ENCODE measurements around the gene BRD8.

Gene BRD8

DNA sequence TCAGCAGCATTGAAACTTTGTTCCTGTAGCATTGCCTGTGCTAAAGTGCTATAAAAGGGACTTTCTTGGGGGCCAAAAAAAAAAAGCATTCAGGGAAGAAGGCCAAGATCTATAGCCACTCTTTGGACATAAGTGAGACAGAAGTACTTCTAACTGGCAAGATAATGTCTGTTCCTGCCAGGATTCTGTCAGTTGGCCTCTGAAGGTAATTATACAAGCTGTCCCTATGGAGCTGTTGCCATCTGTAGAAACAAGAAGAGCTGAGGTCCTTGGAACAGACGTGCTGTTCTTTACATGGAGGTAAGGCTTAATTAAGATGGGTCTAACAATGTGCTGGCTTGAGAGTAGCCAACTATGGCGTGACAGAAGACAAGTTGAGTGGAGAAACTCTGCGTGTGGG lies 10.2 kb upstream of the BRD8 start:
- no peak overlapping the region for H3K9ac ChIP-seq (ENCODE audit: low read depth in 1 of 2, low read length in 2 of 2)
- no peak overlapping the region for H3K4me3 ChIP-seq (ENCODE audit: low read depth in 1 of 2, low read length in 2 of 2)
- no peaks in the 10 kb centered on the region for H3K9me3 ChIP-seq (ENCODE audit: control insufficient read depth in 1 of 2, low read length in 2 of 2)
- no peaks in the 10 kb centered on the region for H3K4me1 ChIP-seq (ENCODE audit: control insufficient read depth in 1 of 2, insufficient read depth in 2 of 2, low read length in 2 of 2)
- H3K36me3 ChIP-seq (ENCODE audit: control insufficient read depth in 1 of 2, insufficient read depth in 2 of 2, low read length in 2 of 2), result peaks cover 50 to 82% of the 10 kb centered on the region in 2 donors
- H3K27ac ChIP-seq (ENCODE audit: low read depth, low read length), result no peak overlapping the region
- no peaks in the 10 kb centered on the region for H3K27me3 ChIP-seq (ENCODE audit: control insufficient read depth in 1 of 2, insufficient read depth in 2 of 2, low read length in 2 of 2)

DNA sequence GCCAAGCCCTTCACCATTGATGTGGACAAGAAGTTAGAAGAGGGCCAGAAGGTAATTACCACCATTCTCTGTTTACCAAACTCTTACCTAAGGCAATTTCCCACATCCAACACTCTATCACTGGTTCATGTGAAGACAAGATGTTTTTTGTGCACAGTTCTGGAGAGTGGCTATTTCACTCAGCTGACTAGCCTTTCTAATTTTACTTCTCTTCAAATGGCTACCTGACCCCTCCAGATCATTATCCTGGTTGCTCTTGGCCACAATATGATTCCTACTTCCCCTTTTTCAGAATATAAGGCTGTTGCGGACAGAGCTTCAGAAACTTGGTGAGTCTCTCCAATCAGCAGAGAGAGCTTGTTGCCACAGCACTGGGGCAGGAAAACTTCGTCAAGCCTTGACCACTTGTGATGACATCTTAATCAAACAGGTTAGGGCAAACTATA lies 7.6 kb upstream of the BRD8 start:
- H3K27ac ChIP-seq (ENCODE audit: low read depth, low read length), result no peak overlapping the region
- H3K36me3 ChIP-seq (ENCODE audit: control insufficient read depth in 1 of 2, insufficient read depth in 2 of 2, low read length in 2 of 2), result peaks cover 44 to 84% of the 10 kb centered on the region in 2 donors
- no peak overlapping the region for H3K9ac ChIP-seq (ENCODE audit: low read depth in 1 of 2, low read length in 2 of 2)
- H3K4me1 ChIP-seq (ENCODE audit: control insufficient read depth in 1 of 2, insufficient read depth in 2 of 2, low read length in 2 of 2), result no peaks in the 10 kb centered on the region
- H3K27me3 ChIP-seq (ENCODE audit: control insufficient read depth in 1 of 2, insufficient read depth in 2 of 2, low read length in 2 of 2), result no peaks in the 10 kb centered on the region
- no peak overlapping the region for H3K4me3 ChIP-seq (ENCODE audit: low read depth in 1 of 2, low read length in 2 of 2)
- H3K9me3 ChIP-seq (ENCODE audit: control insufficient read depth in 1 of 2, low read length in 2 of 2), result no peaks in the 10 kb centered on the region

DNA sequence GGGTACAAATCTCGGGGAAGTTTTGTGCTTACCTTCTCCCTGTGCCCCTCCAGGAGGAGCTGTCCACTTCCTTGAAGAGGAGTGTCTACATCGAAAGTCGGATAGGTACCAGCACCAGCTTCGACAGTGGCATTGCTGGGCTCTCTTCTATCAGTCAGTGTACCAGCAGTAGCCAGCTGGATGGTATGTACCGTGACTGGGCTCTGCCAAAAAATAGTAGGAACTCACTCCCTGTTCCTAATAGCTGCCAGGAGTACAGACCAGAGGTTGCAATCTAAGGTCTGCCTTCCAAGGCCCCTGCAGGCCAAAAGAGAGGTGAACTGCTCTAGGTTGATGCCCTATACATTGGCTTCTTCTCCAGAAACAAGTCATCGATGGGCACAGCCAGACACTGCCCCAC lies 4.4 kb upstream of the BRD8 start:
- Histone ChIP-seq H3K27me3 (ENCODE audit: control insufficient read depth in 1 of 2, insufficient read depth in 2 of 2, low read length in 2 of 2) (no peaks in the 10 kb centered on the region), H3K27ac (ENCODE audit: low read depth, low read length) (no peak overlapping the region), H3K4me1 (ENCODE audit: control insufficient read depth in 1 of 2, insufficient read depth in 2 of 2, low read length in 2 of 2) (peaks cover 9 to 14% of the 10 kb centered on the region in 2 donors), H3K36me3 (ENCODE audit: control insufficient read depth in 1 of 2, insufficient read depth in 2 of 2, low read length in 2 of 2) (peaks cover 25 to 61% of the 10 kb centered on the region in 2 donors), H3K9me3 (ENCODE audit: control insufficient read depth in 1 of 2, low read length in 2 of 2) (no peaks in the 10 kb centered on the region), H3K9ac (ENCODE audit: low read depth in 1 of 2, low read length in 2 of 2) (no peak overlapping the region), H3K4me3 (ENCODE audit: low read depth in 1 of 2, low read length in 2 of 2) (no peak overlapping the region)

DNA sequence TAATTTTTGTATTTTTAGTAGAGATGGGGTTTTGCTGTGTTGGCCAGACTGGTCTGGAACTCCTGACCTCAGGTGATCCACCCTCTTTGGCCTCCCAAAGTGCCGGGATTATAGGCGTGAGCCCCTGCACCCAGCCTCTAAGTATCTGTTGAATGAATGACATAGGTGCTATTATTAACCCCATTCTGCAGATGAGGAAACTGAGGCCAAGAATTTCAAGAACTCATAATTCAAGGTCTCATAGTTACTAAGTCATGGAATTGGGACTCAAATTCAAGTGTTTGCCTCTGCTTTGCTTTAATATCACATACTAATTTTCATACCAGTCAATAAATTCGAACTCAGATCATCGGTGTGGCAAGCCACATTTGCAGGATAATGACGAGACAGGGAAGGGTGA lies 2.4 kb upstream of the BRD8 start:
- Histone ChIP-seq H3K27me3 (ENCODE audit: control insufficient read depth in 1 of 2, insufficient read depth in 2 of 2, low read length in 2 of 2) (no peaks in the 10 kb centered on the region), H3K9ac (ENCODE audit: low read depth in 1 of 2, low read length in 2 of 2) (no peak overlapping the region), H3K4me3 (ENCODE audit: low read depth in 1 of 2, low read length in 2 of 2) (no peak overlapping the region), H3K36me3 (ENCODE audit: control insufficient read depth in 1 of 2, insufficient read depth in 2 of 2, low read length in 2 of 2) (peaks cover 18 to 45% of the 10 kb centered on the region in 2 donors), H3K4me1 (ENCODE audit: control insufficient read depth in 1 of 2, insufficient read depth in 2 of 2, low read length in 2 of 2) (peaks cover 15 to 20% of the 10 kb centered on the region in 2 donors), H3K27ac (ENCODE audit: low read depth, low read length) (no peak overlapping the region), H3K9me3 (ENCODE audit: control insufficient read depth in 1 of 2, low read length in 2 of 2) (no peaks in the 10 kb centered on the region)

DNA sequence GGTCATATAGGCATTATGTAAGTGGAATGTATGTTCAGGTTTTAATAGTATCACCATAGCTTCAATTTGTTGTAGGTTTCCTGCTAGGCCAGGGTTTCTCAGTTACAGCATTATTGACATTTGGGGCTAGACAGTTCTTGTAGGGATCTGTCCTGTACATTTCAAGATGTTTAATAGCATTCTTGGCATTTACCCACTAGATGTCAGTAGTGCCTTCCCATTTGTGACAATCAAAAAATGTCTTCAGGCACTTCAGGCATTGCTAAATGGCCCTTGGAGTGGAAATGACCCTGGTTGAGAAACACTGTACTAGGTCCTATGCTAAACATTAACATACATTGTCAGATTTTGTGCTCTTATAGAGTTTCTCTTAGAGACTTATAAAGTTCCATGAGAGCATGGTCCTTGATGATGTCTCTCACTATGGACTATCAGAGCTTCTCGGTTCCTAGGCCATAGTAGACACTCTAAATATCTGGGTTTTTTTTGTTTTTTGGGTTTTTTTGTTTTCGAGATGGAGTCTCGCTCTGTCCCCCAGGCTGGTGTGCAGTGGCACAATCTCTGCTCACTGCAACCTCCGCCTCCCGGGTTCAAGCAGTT lies 1.9 kb upstream of the BRD8 start:
- Histone ChIP-seq H3K4me3 (ENCODE audit: low read depth in 1 of 2, low read length in 2 of 2) (peak overlapping the region; percentile 95 to 96), H3K9me3 (ENCODE audit: control insufficient read depth in 1 of 2, low read length in 2 of 2) (no peaks in the 10 kb centered on the region)

DNA sequence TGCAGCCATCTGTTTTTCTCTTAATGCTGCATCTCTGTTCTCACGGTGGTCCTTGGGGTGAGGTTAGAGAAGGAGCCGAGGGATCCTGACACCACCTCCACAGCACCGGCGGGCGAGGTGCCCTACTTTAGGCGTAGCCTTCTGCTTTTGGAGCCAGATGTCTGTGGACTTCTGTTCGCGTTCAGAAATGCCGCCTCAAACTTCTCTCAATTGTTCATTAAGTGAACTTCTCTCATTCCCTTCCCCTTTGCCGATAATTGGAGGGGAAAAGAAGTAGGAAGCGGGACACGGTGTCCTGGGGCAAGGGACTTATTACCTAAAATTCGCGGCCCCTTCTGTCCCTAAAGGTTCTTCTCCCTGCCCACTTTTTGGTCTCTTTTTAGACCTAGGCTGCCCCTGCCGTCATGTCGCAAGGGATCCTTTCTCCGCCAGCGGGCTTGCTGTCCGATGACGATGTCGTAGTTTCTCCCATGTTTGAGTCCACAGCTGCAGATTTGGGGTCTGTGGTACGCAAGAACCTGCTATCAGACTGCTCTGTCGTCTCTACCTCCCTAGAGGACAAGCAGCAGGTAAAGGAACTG lies 937 bp upstream of the BRD8 start:
- Histone ChIP-seq H3K4me1 (ENCODE audit: control insufficient read depth in 1 of 2, insufficient read depth in 2 of 2, low read length in 2 of 2) (peaks cover 15 to 20% of the 10 kb centered on the region in 2 donors), H3K9ac (ENCODE audit: low read depth in 1 of 2, low read length in 2 of 2) (peak overlapping the region; percentile 52 to 56), H3K4me3 (ENCODE audit: low read depth in 1 of 2, low read length in 2 of 2) (peak overlapping the region; percentile 95 to 96), H3K27ac (ENCODE audit: low read depth, low read length) (no peak overlapping the region), H3K27me3 (ENCODE audit: control insufficient read depth in 1 of 2, insufficient read depth in 2 of 2, low read length in 2 of 2) (no peaks in the 10 kb centered on the region), H3K9me3 (ENCODE audit: control insufficient read depth in 1 of 2, low read length in 2 of 2) (no peaks in the 10 kb centered on the region), H3K36me3 (ENCODE audit: control insufficient read depth in 1 of 2, insufficient read depth in 2 of 2, low read length in 2 of 2) (peaks cover 10 to 38% of the 10 kb centered on the region in 2 donors)

More for the DNA sequence above, 1.9 kb upstream of the BRD8 start:
- no peaks in the 10 kb centered on the region for H3K27me3 ChIP-seq (ENCODE audit: control insufficient read depth in 1 of 2, insufficient read depth in 2 of 2, low read length in 2 of 2)
- peaks cover 15 to 20% of the 10 kb centered on the region in 2 donors for H3K4me1 ChIP-seq (ENCODE audit: control insufficient read depth in 1 of 2, insufficient read depth in 2 of 2, low read length in 2 of 2)
- H3K9ac ChIP-seq (ENCODE audit: low read depth in 1 of 2, low read length in 2 of 2), result peak overlapping the region in 1 of 2 donors; percentile 56
- no peak overlapping the region for H3K27ac ChIP-seq (ENCODE audit: low read depth, low read length)
- H3K36me3 ChIP-seq (ENCODE audit: control insufficient read depth in 1 of 2, insufficient read depth in 2 of 2, low read length in 2 of 2), result peaks cover 17 to 44% of the 10 kb centered on the region in 2 donors

DNA sequence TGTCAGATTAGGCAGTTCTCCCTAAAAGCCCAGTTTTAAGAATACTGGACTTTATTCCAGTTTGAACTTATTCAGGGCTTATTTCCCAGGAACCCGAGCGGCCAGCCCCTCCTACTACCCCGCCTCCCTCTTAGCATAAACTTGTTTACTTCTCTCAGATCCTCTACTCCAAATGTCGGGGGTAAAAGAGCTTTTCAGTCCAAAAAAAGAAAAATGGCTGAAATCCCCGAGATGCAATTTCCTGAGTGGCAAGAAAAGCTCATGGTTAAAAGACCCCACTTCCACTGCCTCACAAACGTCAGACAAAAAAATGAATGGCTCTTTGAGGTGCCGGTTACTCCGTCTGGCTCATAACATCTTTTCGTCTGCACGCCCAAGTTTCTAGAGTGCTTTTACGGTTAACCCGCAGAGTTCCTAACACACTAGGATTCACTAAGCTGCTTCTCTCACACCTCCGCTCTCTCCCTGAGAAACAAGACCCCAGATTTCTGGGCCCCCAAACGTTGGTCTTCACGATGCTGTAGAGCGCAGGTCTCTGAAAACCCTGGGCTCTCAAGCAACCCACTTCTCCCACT lies 402 bp downstream of the BRD8 start:
- no peak overlapping the region for H3K27ac ChIP-seq (ENCODE audit: low read depth, low read length)
- peak overlapping the region; percentile 95 to 96 for H3K4me3 ChIP-seq (ENCODE audit: low read depth in 1 of 2, low read length in 2 of 2)
- peaks cover 7 to 30% of the 10 kb centered on the region in 2 donors for H3K36me3 ChIP-seq (ENCODE audit: control insufficient read depth in 1 of 2, insufficient read depth in 2 of 2, low read length in 2 of 2)
- H3K4me1 ChIP-seq (ENCODE audit: control insufficient read depth in 1 of 2, insufficient read depth in 2 of 2, low read length in 2 of 2), result peaks cover 15 to 20% of the 10 kb centered on the region in 2 donors
- H3K27me3 ChIP-seq (ENCODE audit: control insufficient read depth in 1 of 2, insufficient read depth in 2 of 2, low read length in 2 of 2), result no peaks in the 10 kb centered on the region
- H3K9me3 ChIP-seq (ENCODE audit: control insufficient read depth in 1 of 2, low read length in 2 of 2), result no peaks in the 10 kb centered on the region
- H3K9ac ChIP-seq (ENCODE audit: low read depth in 1 of 2, low read length in 2 of 2), result peak overlapping the region; percentile 69 to 86

DNA sequence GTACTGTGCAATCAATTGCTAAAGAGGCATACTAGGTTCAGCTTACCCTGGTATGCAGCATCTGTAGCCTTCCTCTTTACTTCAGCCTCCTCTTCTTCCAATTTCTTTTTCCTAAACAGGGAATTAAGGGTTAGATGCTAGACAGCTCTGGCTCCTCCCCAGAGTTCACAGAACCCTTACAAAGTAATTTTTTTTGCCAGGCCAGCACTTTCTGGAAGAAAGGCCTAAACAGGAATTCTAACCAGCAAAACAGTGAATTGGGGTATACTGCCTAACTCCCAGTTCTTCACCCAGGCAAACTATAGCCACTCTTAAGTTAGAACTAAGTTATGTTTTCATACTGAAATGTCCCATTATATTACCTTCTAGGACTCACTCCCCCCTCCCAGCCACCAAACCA lies 8.1 kb downstream of the BRD8 start:
- peaks cover 41 to 81% of the 10 kb centered on the region in 2 donors for H3K36me3 ChIP-seq (ENCODE audit: control insufficient read depth in 1 of 2, insufficient read depth in 2 of 2, low read length in 2 of 2)

DNA sequence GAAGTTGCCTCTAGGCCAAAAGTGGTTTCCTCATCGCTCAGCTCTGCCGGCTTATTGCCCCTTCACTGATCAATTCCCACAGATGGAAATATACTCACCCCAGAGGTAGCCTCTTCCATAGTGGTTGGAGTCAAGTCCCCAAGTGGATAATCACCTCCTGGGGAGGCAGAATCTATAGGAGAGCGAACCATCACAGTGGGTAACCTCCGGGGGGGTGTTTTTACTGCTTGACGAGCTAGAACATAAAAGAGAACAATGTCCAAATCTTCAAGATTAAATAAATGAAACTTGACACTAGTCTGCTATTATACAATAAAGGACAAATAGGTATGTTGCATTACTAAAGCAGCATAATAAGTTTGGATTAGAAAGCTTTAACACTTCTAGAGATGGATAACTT lies 9.3 kb downstream of the BRD8 start:
- H3K27me3 ChIP-seq (ENCODE audit: control insufficient read depth in 1 of 2, insufficient read depth in 2 of 2, low read length in 2 of 2), result no peaks in the 10 kb centered on the region
- H3K4me1 ChIP-seq (ENCODE audit: control insufficient read depth in 1 of 2, insufficient read depth in 2 of 2, low read length in 2 of 2), result no peaks in the 10 kb centered on the region
- no peak overlapping the region for H3K27ac ChIP-seq (ENCODE audit: low read depth, low read length)
- H3K9ac ChIP-seq (ENCODE audit: low read depth in 1 of 2, low read length in 2 of 2), result no peak overlapping the region
- H3K9me3 ChIP-seq (ENCODE audit: control insufficient read depth in 1 of 2, low read length in 2 of 2), result no peaks in the 10 kb centered on the region
- H3K36me3 ChIP-seq (ENCODE audit: control insufficient read depth in 1 of 2, insufficient read depth in 2 of 2, low read length in 2 of 2), result peaks cover 53 to 90% of the 10 kb centered on the region in 2 donors
- no peak overlapping the region for H3K4me3 ChIP-seq (ENCODE audit: low read depth in 1 of 2, low read length in 2 of 2)

More for the DNA sequence above, 8.1 kb downstream of the BRD8 start:
- Histone ChIP-seq H3K4me3 (ENCODE audit: low read depth in 1 of 2, low read length in 2 of 2) (no peak overlapping the region), H3K27me3 (ENCODE audit: control insufficient read depth in 1 of 2, insufficient read depth in 2 of 2, low read length in 2 of 2) (no peaks in the 10 kb centered on the region), H3K9ac (ENCODE audit: low read depth in 1 of 2, low read length in 2 of 2) (no peak overlapping the region), H3K4me1 (ENCODE audit: control insufficient read depth in 1 of 2, insufficient read depth in 2 of 2, low read length in 2 of 2) (no peaks in the 10 kb centered on the region), H3K27ac (ENCODE audit: low read depth, low read length) (no peak overlapping the region), H3K9me3 (ENCODE audit: control insufficient read depth in 1 of 2, low read length in 2 of 2) (no peaks in the 10 kb centered on the region)

DNA sequence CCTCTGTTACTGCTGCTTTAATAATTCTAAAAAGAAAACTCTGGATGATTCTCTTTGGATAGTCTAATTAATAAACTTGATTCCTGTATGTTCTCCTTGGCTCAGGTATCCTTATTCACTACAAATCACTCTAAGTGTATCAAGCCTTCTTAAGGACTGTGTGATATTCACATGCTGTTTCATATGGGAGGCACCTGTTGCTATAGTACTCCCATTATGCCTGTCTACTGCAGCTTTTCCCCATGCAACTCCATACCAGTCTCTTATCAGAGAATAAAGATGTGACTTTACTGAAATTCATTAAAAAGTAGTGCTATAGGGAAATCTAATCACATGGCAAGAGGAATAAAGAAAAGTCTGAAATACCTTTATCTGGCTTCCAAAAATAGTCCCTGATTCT lies 14.7 kb downstream of the BRD8 start:
- H3K4me1 ChIP-seq (ENCODE audit: control insufficient read depth in 1 of 2, insufficient read depth in 2 of 2, low read length in 2 of 2), result no peaks in the 10 kb centered on the region
- no peak overlapping the region for H3K4me3 ChIP-seq (ENCODE audit: low read depth in 1 of 2, low read length in 2 of 2)
- peaks cover 71 to 98% of the 10 kb centered on the region in 2 donors for H3K36me3 ChIP-seq (ENCODE audit: control insufficient read depth in 1 of 2, insufficient read depth in 2 of 2, low read length in 2 of 2)
- no peaks in the 10 kb centered on the region for H3K27me3 ChIP-seq (ENCODE audit: control insufficient read depth in 1 of 2, insufficient read depth in 2 of 2, low read length in 2 of 2)
- H3K9me3 ChIP-seq (ENCODE audit: control insufficient read depth in 1 of 2, low read length in 2 of 2), result no peaks in the 10 kb centered on the region
- no peak overlapping the region for H3K9ac ChIP-seq (ENCODE audit: low read depth in 1 of 2, low read length in 2 of 2)
- H3K27ac ChIP-seq (ENCODE audit: low read depth, low read length), result no peak overlapping the region
